K562 (cell line): ENCODE results near the gene PRR14. TPM values are rescaled to one million over a fixed set of nuclear protein-coding genes. Genes with fewer than 3 reads are reported as not detected.

ENCODE experiments used
- FIP1L1 ChIP-seq: fragments of 200-400 bp; formaldehyde crosslinking; IDR thresholded peaks from 2 replicates; pipeline ENCODE4 v1.6.1; 2018; ENCODE audit warnings: mild to moderate bottlenecking, low read depth, low read length; ENCODE audit not compliant: poor library complexity, severe bottlenecking
- FOXJ3 ChIP-seq: sonication (generic); formaldehyde crosslinking; IDR thresholded peaks from 2 replicates; pipeline ENCODE4 v1.4.0; 2020; ENCODE audit warnings: mild to moderate bottlenecking, missing genetic modification reagents
- FOXP1 ChIP-seq: sonication (generic); formaldehyde crosslinking; IDR thresholded peaks from 2 replicates; pipeline ENCODE4 v1.8.0; 2022; ENCODE audit warnings: mild to moderate bottlenecking, missing genetic modification reagents
- GABPB1 ChIP-seq: sonication (generic); formaldehyde crosslinking; IDR thresholded peaks from 2 replicates; pipeline ENCODE4 v1.8.0; 2022; ENCODE audit warnings: mild to moderate bottlenecking, missing genetic modification reagents
- HDAC8 ChIP-seq: fragments of 450-650 bp; IDR thresholded peaks from 2 replicates; pipeline ENCODE4 v1.6.1; 2016; ENCODE audit warnings: mild to moderate bottlenecking, missing genetic modification characterization, moderate library complexity, missing compliant biosample characterization
- NFE2 ChIP-seq: IDR thresholded peaks from 2 replicates; pipeline ENCODE4 v1.6.1; 2014; ENCODE audit warnings: antibody characterized with exemption, low read depth
- PHF20 ChIP-seq: fragments of 450-650 bp; IDR thresholded peaks from 2 replicates; pipeline ENCODE4 v1.6.1; 2018; ENCODE audit not compliant: partially characterized antibody
- RBM17 ChIP-seq: fragments of 200-400 bp; formaldehyde crosslinking; IDR thresholded peaks from 2 replicates; pipeline ENCODE4 v1.6.1; 2017; ENCODE audit warnings: low read depth, mild to moderate bottlenecking, low read length, borderline replicate concordance
- RFX1 ChIP-seq: fragments of 450-650 bp; IDR thresholded peaks from 2 replicates; pipeline ENCODE4 v1.6.1; 2016; ENCODE audit warnings: mild to moderate bottlenecking, moderate library complexity
- TGIF2 ChIP-seq: sonication (generic); formaldehyde crosslinking; IDR thresholded peaks from 2 replicates; pipeline ENCODE4 v1.8.1; 2022; ENCODE audit warnings: mild to moderate bottlenecking, missing genetic modification reagents, moderate library complexity
- ZNF316 ChIP-seq: fragments of 450-650 bp; IDR thresholded peaks from 2 replicates; pipeline ENCODE4 v1.6.1; 2016
- ZNF778 ChIP-seq: fragments of 450-650 bp; formaldehyde crosslinking; IDR thresholded peaks from 2 replicates; pipeline ENCODE4 v1.4.0; 2020; ENCODE audit warnings: mild to moderate bottlenecking, moderate library complexity
- polyA plus RNA-seq, 8 experiments: library from polyadenylated mRNA; depleted of rRNA in 4 of 8; stranded (reverse) in 5 of 8; unstranded in 3 of 8; fragments of >200 nt; fragmentation: Nextera tagmentation in 2 of 8; fragmentation: Illumina TruSeq in 1 of 8; extraction: Ambion mirVana in 2 of 8; extraction: Trizol in 1 of 8; gene quantifications; 2 replicates each; pipeline versions ENCODE4 v1.2.1 to v1.2.3, GENCODE V29; 2011 to 2014; ENCODE audit warnings: inconsistent platforms in 1 of 8, missing spikeins in 1 of 8
- total RNA-seq, 7 experiments: library from RNA; depleted of rRNA in 6 of 7; stranded (reverse); fragments of >200 nt in 6 of 7; fragmentation: Illumina TruSeq in 2 of 7; extraction: Trizol in 2 of 7; gene quantifications; 2 replicates each; pipeline versions ENCODE4 v1.2.1 to v1.2.3, GENCODE V29; 2011 to 2021; ENCODE audit warnings: low replicate concordance in 1 of 7
- TF ChIP-seq, protein P1 (sequence below): fragments of 250-450 bp; sonication (Bioruptor Pico); IDR thresholded peaks from 2 replicates; pipeline ENCODE4 v1.5.0; 2021; ENCODE audit warnings: mild to moderate bottlenecking, moderate library complexity
- TF ChIP-seq, protein P2 (sequence below), 2 experiments: fragments of 450-650 bp; conservative IDR thresholded peaks; 2 replicates each; pipeline ENCODE4 v1.6.1; 2017; ENCODE audit warnings: mild to moderate bottlenecking in 2 of 2, moderate library complexity in 2 of 2
- TF ChIP-seq, protein P3 (sequence below): sonication (generic); formaldehyde crosslinking; IDR thresholded peaks from 2 replicates; pipeline ENCODE4 v1.8.1; 2023; ENCODE audit warnings: mild to moderate bottlenecking, missing genetic modification reagents
- TF ChIP-seq, protein P4 (sequence below): fragments of 250-450 bp; sonication (Bioruptor Pico); IDR thresholded peaks from 2 replicates; pipeline ENCODE4 v1.8.0; 2021; ENCODE audit warnings: mild to moderate bottlenecking, moderate library complexity
- TF ChIP-seq, protein P5 (sequence below): IDR thresholded peaks from 2 replicates; pipeline ENCODE4 v1.6.1; 2014; ENCODE audit warnings: antibody characterized with exemption

The PRR14 gene
- total and polyA plus RNA-seq, 9 of the 15 experiments (the other 6 are each of a cell fraction or from before 2014, with no cell fraction given): 2.2 to 63.1 (median 11.5) TPM

DNA sequence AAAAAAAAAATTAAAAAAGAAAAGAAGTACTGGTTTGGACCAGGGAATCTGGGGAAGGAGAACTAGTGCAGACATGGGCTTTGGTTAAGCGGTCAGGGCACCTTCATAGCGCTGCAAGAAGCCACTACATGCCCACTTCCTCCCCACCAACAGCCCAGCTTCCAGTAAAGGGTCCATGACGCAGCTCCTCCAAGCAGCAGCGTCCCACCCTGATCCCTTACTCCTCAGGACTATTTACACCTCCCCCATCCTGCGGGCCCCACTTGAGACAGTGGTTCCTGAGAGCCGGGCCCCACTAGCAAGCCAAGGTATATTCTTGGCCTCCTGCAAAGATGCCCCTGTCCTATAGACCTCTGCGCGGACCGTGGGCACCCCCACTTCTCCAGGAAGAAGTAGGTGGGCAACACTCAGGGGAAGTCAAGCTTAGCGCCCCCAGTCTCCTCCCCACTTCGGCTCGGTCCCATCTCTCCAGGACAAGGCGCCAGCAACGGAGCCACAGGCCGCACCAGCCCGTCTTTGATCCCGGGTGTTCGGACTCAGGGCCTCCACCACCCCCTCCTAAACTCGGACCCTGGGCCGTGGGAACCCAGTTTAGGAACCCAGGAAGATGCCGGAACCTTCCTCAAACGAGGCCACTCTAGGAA is 913 bp upstream of the PRR14 start (continued):
- TF ChIP-seq, protein P1, sequence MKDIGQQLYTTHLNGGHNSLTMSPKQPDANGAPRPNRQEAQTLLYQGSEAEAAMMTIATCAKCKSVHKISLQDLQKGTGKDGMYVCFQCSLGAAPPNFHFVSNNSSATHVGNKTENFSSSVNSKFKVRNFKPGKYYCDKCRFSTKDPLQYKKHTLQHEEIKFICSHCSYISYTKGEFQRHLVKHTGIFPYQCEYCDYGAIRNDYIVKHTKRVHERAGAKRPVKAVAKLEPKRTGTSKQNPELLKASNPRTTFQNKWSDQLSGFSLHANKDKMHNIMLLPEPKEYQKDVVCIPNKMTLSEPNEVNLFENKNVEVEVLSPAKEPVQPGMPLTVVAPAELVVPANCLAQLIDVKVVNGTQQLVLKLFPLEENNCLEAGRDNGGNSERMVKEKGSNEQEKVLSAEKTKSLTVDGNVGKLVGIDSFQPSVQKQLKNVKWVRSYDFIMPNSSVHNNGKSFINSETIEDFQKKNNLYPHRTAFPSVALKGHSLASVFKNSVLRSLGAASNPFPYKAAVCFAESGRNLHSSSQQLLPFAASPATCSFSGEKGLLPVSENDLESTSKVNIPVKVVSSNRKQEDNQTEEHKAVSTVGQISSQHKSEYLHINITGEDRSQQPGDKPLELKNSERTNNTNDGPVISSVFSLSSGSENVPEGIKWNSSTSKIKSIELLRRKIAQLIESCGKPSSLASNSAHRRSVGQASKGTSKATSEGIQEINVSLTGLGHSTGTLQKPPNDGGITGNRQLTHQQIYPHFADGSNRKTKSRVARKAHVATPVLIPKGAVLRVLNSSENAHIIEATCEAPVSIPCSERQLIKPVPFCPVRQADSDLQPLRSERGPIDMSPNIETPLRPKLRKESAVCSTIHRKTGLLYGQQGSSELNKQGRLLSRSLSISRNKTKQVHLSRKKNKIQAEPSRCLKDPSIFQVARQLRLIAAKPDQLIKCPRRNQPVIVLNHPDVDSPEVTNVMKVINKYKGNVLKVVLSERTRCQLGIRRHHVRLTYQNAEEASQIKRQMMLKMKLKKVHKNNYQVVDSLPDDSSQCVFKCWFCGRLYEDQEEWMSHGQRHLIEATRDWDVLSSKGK: no peak
- TF ChIP-seq, protein P2, sequence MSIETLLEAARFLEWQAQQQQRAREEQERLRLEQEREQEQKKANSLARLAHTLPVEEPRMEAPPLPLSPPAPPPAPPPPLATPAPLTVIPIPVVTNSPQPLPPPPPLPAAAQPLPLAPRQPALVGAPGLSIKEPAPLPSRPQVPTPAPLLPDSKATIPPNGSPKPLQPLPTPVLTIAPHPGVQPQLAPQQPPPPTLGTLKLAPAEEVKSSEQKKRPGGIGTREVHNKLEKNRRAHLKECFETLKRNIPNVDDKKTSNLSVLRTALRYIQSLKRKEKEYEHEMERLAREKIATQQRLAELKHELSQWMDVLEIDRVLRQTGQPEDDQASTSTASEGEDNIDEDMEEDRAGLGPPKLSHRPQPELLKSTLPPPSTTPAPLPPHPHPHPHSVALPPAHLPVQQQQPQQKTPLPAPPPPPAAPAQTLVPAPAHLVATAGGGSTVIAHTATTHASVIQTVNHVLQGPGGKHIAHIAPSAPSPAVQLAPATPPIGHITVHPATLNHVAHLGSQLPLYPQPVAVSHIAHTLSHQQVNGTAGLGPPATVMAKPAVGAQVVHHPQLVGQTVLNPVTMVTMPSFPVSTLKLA (conservative IDR thresholded peaks at IDR 0.05): no peak
- TF ChIP-seq PHF20: no peak
- peak; percentile 31; the same call in 1 of the 2 replicates for TF ChIP-seq FOXP1 (CRISPR knock-in tag)
- peak; percentile 24; the same call in 1 of the 2 replicates for TF ChIP-seq GABPB1 (CRISPR knock-in tag)
- TF ChIP-seq ZNF778 (CRISPR knock-in tag): no peak
- no peak for TF ChIP-seq FIP1L1
- no peak for TF ChIP-seq FOXJ3 (CRISPR knock-in tag)
- no peak for TF ChIP-seq HDAC8 (tag)
- TF ChIP-seq, protein P3, sequence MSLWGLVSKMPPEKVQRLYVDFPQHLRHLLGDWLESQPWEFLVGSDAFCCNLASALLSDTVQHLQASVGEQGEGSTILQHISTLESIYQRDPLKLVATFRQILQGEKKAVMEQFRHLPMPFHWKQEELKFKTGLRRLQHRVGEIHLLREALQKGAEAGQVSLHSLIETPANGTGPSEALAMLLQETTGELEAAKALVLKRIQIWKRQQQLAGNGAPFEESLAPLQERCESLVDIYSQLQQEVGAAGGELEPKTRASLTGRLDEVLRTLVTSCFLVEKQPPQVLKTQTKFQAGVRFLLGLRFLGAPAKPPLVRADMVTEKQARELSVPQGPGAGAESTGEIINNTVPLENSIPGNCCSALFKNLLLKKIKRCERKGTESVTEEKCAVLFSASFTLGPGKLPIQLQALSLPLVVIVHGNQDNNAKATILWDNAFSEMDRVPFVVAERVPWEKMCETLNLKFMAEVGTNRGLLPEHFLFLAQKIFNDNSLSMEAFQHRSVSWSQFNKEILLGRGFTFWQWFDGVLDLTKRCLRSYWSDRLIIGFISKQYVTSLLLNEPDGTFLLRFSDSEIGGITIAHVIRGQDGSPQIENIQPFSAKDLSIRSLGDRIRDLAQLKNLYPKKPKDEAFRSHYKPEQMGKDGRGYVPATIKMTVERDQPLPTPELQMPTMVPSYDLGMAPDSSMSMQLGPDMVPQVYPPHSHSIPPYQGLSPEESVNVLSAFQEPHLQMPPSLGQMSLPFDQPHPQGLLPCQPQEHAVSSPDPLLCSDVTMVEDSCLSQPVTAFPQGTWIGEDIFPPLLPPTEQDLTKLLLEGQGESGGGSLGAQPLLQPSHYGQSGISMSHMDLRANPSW: no peak
- TF ChIP-seq, protein P4, sequence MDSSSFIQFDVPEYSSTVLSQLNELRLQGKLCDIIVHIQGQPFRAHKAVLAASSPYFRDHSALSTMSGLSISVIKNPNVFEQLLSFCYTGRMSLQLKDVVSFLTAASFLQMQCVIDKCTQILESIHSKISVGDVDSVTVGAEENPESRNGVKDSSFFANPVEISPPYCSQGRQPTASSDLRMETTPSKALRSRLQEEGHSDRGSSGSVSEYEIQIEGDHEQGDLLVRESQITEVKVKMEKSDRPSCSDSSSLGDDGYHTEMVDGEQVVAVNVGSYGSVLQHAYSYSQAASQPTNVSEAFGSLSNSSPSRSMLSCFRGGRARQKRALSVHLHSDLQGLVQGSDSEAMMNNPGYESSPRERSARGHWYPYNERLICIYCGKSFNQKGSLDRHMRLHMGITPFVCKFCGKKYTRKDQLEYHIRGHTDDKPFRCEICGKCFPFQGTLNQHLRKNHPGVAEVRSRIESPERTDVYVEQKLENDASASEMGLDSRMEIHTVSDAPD: no peak
- TF ChIP-seq TGIF2 (CRISPR knock-in tag): no peak
- TF ChIP-seq, protein P5, sequence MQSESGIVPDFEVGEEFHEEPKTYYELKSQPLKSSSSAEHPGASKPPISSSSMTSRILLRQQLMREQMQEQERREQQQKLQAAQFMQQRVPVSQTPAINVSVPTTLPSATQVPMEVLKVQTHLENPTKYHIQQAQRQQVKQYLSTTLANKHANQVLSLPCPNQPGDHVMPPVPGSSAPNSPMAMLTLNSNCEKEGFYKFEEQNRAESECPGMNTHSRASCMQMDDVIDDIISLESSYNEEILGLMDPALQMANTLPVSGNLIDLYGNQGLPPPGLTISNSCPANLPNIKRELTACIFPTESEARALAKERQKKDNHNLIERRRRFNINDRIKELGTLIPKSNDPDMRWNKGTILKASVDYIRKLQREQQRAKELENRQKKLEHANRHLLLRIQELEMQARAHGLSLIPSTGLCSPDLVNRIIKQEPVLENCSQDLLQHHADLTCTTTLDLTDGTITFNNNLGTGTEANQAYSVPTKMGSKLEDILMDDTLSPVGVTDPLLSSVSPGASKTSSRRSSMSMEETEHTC: no peak
- no peak for TF ChIP-seq RBM17
- 0 out of 2 replicates have a peak, but pooled peaks have one; percentile 35 for TF ChIP-seq ZNF316
- TF ChIP-seq RFX1: no peak
- no peak for TF ChIP-seq NFE2
